Panc1 (cell line): ENCODE data around the gene ARHGEF40. TPM values are rescaled to one million over a fixed set of nuclear protein-coding genes. Genes with fewer than 3 reads are reported as not detected.

Experiments used
- ATAC-seq: fragments of 200-7000 bp; cut with Tn5 transposase; 2 replicates; pipeline ENCODE4 v1.9.1; 2020; ENCODE audit warnings: mild to moderate bottlenecking, moderate library complexity
- BruUV-seq: library from RNA; stranded (reverse); fragments of 400-500 nt; replicated peaks from 2 replicates; lab custom pipeline; 2021; lab: Mats Ljungman, UMichigan
- CTCF ChIA-PET: fragments of 300-600 bp; sonication (Branson Sonifier 250); formaldehyde crosslinking; loops from one replicate; lab custom pipeline; 2022; ENCODE audit warnings: antibody characterized with exemption; lab: Charles Lee
- POLR2A ChIA-PET: fragments of 300-600 bp; sonication (Branson Sonifier 250); formaldehyde crosslinking; loops from one replicate; lab custom pipeline; 2022; ENCODE audit warnings: antibody characterized with exemption; lab: Charles Lee
- DNase-seq: peaks from one replicate; pipeline ENCODE4 v3.0.0-alpha.2; 2010; ENCODE audit warnings: low read depth, low spot score
- H3K27ac ChIP-seq: 2 replicates; pipeline ENCODE4 v1.5.1; 2011; ENCODE audit warnings: mild to moderate bottlenecking, low read length, inconsistent platforms
- H3K27me3 ChIP-seq: fragments of 200-500 bp; sonication (Bioruptor generic); 2 replicates; pipeline ENCODE4 v1.6.0; 2014; ENCODE audit warnings: low read length, inconsistent platforms; ENCODE audit not compliant: control insufficient read depth, insufficient read depth
- H3K36me3 ChIP-seq: fragments of 200-500 bp; sonication (Bioruptor generic); 2 replicates; pipeline ENCODE4 v1.5.1; 2014; ENCODE audit warnings: inconsistent platforms, mild to moderate bottlenecking, low read length, moderate library complexity; ENCODE audit not compliant: control insufficient read depth, insufficient read depth
- H3K4me1 ChIP-seq: 2 replicates; pipeline ENCODE4 v1.5.1; 2011; ENCODE audit warnings: inconsistent platforms, mild to moderate bottlenecking, low read length, moderate library complexity; ENCODE audit not compliant: control insufficient read depth, insufficient read depth
- H3K4me3 ChIP-seq, 2 experiments: 2 replicates each; pipeline ENCODE4 v1.5.1; 2011 to 2012; ENCODE audit warnings: low read depth in 2 of 2, low read length in 2 of 2, mild to moderate bottlenecking in 2 of 2, inconsistent platforms in 1 of 2, moderate library complexity in 1 of 2
- H3K9me3 ChIP-seq: fragments of 200-500 bp; sonication (Bioruptor generic); 2 replicates; pipeline ENCODE4 v1.5.1; 2014; ENCODE audit warnings: low read depth, mild to moderate bottlenecking, inconsistent platforms, low read length, moderate library complexity; ENCODE audit not compliant: control insufficient read depth, insufficient read depth
- POLR2AphosphoS5 ChIP-seq: IDR thresholded peaks from 2 replicates; pipeline ENCODE4 v1.6.1; 2012; ENCODE audit warnings: mild to moderate bottlenecking, low read depth, low read length, moderate library complexity
- REST ChIP-seq, 2 experiments: IDR thresholded peaks; 2 replicates each; pipeline ENCODE4 v1.6.1; 2011 to 2012; ENCODE audit warnings: low read depth in 2 of 2, control low read depth in 1 of 2, low read length in 1 of 2, mild to moderate bottlenecking in 1 of 2, moderate library complexity in 1 of 2; ENCODE audit not compliant: insufficient read depth in 1 of 2
- SIN3A ChIP-seq: IDR thresholded peaks from 2 replicates; pipeline ENCODE4 v1.6.1; 2012; ENCODE audit warnings: low read depth, mild to moderate bottlenecking, low read length, moderate library complexity, borderline replicate concordance; ENCODE audit not compliant: insufficient read depth
- TCF7L2 ChIP-seq: IDR thresholded peaks from 2 replicates; pipeline ENCODE4 v1.6.1; 2011; ENCODE audit warnings: mild to moderate bottlenecking, low read depth, low read length, inconsistent platforms
- in situ Hi-C: cut with HindIII; loops from 2 replicates; pipeline ENCODE4 v1.10.0; 2016; ENCODE audit warnings: low sequenced_read_pairs, low pct_unique_long_range_greater_than_20kb
- intact Hi-C: fragments of 100-400 bp; cut with micrococcal nuclease; formaldehyde crosslinking; loops from one replicate; pipeline ENCODE4 v1.10.0; 2022; ENCODE audit not compliant: unreplicated experiment
- total RNA-seq: library from RNA; stranded (reverse); gene quantifications from one replicate; pipeline ENCODE4 v1.2.1, GENCODE V29; 2021; ENCODE audit not compliant: unreplicated experiment
- TF ChIP-seq, protein P1 (sequence below): fragments of 450-650 bp; IDR thresholded peaks from 2 replicates; pipeline ENCODE4 v1.5.1; 2017; ENCODE audit warnings: mild to moderate bottlenecking

Gene ARHGEF40
- total RNA-seq, 1 experiment from 2014 or later: 11.1 TPM

- intact Hi-C loops (no loop called here), in situ Hi-C loops (no loop called here)
- ChIA-PET CTCF (no interaction called here), POLR2A (no interaction called here)
- Histone ChIP-seq H3K9me3 (no peaks in the 10 kb centered on the region), H3K36me3 (no peaks in the 10 kb centered on the region), H3K4me1 (no peaks in the 10 kb centered on the region), H3K27me3 (peaks cover 2% of the 10 kb centered on the region; the same call in 1 of the 2 replicates), H3K27ac (no peak overlapping the region), H3K4me3 (no peak overlapping the region)
- BruUV-seq: no TSS peak
- no peak for TF ChIP-seq POLR2AphosphoS5
- no peak for TF ChIP-seq SIN3A
- TF ChIP-seq TCF7L2: no peak
- TF ChIP-seq, protein P1, sequence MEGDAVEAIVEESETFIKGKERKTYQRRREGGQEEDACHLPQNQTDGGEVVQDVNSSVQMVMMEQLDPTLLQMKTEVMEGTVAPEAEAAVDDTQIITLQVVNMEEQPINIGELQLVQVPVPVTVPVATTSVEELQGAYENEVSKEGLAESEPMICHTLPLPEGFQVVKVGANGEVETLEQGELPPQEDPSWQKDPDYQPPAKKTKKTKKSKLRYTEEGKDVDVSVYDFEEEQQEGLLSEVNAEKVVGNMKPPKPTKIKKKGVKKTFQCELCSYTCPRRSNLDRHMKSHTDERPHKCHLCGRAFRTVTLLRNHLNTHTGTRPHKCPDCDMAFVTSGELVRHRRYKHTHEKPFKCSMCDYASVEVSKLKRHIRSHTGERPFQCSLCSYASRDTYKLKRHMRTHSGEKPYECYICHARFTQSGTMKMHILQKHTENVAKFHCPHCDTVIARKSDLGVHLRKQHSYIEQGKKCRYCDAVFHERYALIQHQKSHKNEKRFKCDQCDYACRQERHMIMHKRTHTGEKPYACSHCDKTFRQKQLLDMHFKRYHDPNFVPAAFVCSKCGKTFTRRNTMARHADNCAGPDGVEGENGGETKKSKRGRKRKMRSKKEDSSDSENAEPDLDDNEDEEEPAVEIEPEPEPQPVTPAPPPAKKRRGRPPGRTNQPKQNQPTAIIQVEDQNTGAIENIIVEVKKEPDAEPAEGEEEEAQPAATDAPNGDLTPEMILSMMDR: no peak
- no peak for TF ChIP-seq REST (IDR thresholded peaks at IDR 0.05; ENCODE audit: insufficient read depth in 1 of 2, low read depth in 2 of 2, low read length in 1 of 2)
- DNase-seq: no peak
- no peak for ATAC-seq
Measured at GRCh38 chr14:21048638-21049037, 21.5 kb upstream of the ARHGEF40 start.

GRCh38 chr14:21049271-21049673 lies 20.8 kb upstream of the ARHGEF40 start:
- ATAC-seq: no peak
- ChIA-PET CTCF (no interaction called here), POLR2A (no interaction called here)
- no TSS peak for BruUV-seq
- intact Hi-C loops (no loop called here), in situ Hi-C loops (no loop called here)
- Histone ChIP-seq H3K36me3 (no peaks in the 10 kb centered on the region), H3K27ac (no peak overlapping the region), H3K27me3 (peaks cover 2% of the 10 kb centered on the region; the same call in 1 of the 2 replicates), H3K9me3 (no peaks in the 10 kb centered on the region), H3K4me1 (no peaks in the 10 kb centered on the region), H3K4me3 (no peak overlapping the region)
- TF ChIP-seq, protein P1: no peak
- TF ChIP-seq POLR2AphosphoS5: no peak
- no peak for TF ChIP-seq SIN3A
- TF ChIP-seq TCF7L2: no peak
- no peak for TF ChIP-seq REST (IDR thresholded peaks at IDR 0.05; ENCODE audit: insufficient read depth in 1 of 2, low read depth in 2 of 2, low read length in 1 of 2)
- DNase-seq: no peak
